HG03354 (cell line): Measurements from ENCODE around the gene TAF1.
"Not testable (repeated sequence)": the region's sequence is repeated elsewhere in the genome, so short reads cannot be mapped to it uniquely, and the experiment has no call there.

Experiments
- ATAC-seq: cut with Tn5 transposase; IDR thresholded peaks from one replicate; pipeline ENCODE4 v1.9.1; 2021; ENCODE audit warnings: mild to moderate bottlenecking; ENCODE audit not compliant: unreplicated experiment, poor library complexity, severe bottlenecking

Gene TAF1

GRCh38 chrX:71365875-71366673 is at the start of gene TAF1:
TSS of gene TAF1 (plus strand) at chrX:71366357. CDS start at chrX:71366375, 18 bp downstream.
- peak; percentile 92 for ATAC-seq

GRCh38 chrX:71316959-71317358 is 49.2 kb upstream of the TAF1 start:
- not testable (repeated sequence) for ATAC-seq

- ATAC-seq = no peak
These were observed 46.0 kb upstream of the TAF1 start for GRCh38 chrX:71320126-71320525.

GRCh38 chrX:71321731-71322130 is 44.4 kb upstream of the TAF1 start:
- no peak for ATAC-seq

- not testable (repeated sequence) for ATAC-seq
These were observed 41.7 kb upstream of the TAF1 start for GRCh38 chrX:71324452-71324851.

- no peak for ATAC-seq
These were observed 39.8 kb upstream of the TAF1 start for GRCh38 chrX:71326394-71326793.

- not testable (repeated sequence) for ATAC-seq
These were observed 16.9 kb upstream of the TAF1 start for GRCh38 chrX:71349151-71349665.

GRCh38 chrX:71349867-71350266 is 16.3 kb upstream of the TAF1 start:
- ATAC-seq = not testable (repeated sequence)

GRCh38 chrX:71352439-71352838 is 13.7 kb upstream of the TAF1 start:
- not testable (repeated sequence) for ATAC-seq

GRCh38 chrX:71364221-71364620 is 1.9 kb upstream of the TAF1 start:
- ATAC-seq = no peak

GRCh38 chrX:71365356-71365874 is 742 bp upstream of the TAF1 start:
- ATAC-seq = no peak

GRCh38 chrX:71366674-71367256 is 608 bp downstream of the TAF1 start:
- peak; percentile 12 for ATAC-seq

- no peak for ATAC-seq
These were observed 1.2 kb downstream of the TAF1 start for GRCh38 chrX:71367396-71367795.

GRCh38 chrX:71372388-71372787 is 6.2 kb downstream of the TAF1 start:
- ATAC-seq = no peak

- no peak for ATAC-seq
These were observed 12.6 kb downstream of the TAF1 start for GRCh38 chrX:71378732-71379131.

- ATAC-seq = not testable (repeated sequence)
These were observed 25.6 kb downstream of the TAF1 start for GRCh38 chrX:71391725-71392124.

- ATAC-seq = no peak
These were observed 27.8 kb downstream of the TAF1 start for GRCh38 chrX:71393919-71394318.

- no peak for ATAC-seq
These were observed 30.4 kb downstream of the TAF1 start for GRCh38 chrX:71396576-71396975.

GRCh38 chrX:71400710-71401109 is 34.6 kb downstream of the TAF1 start:
- ATAC-seq = no peak

GRCh38 chrX:71416260-71416659 is 50.1 kb downstream of the TAF1 start:
- not testable (repeated sequence) for ATAC-seq

- ATAC-seq = no peak
These were observed 54.5 kb downstream of the TAF1 start for GRCh38 chrX:71420686-71421085.
